ENCODE results near the gene ARHGEF16. TPM values are rescaled to one million over a fixed set of nuclear protein-coding genes. Genes with fewer than 3 reads are reported as not detected.

ARHGEF16 gene
- total RNA-seq: 0.17 and 0.33 TPM in 2 replicates

DNA sequence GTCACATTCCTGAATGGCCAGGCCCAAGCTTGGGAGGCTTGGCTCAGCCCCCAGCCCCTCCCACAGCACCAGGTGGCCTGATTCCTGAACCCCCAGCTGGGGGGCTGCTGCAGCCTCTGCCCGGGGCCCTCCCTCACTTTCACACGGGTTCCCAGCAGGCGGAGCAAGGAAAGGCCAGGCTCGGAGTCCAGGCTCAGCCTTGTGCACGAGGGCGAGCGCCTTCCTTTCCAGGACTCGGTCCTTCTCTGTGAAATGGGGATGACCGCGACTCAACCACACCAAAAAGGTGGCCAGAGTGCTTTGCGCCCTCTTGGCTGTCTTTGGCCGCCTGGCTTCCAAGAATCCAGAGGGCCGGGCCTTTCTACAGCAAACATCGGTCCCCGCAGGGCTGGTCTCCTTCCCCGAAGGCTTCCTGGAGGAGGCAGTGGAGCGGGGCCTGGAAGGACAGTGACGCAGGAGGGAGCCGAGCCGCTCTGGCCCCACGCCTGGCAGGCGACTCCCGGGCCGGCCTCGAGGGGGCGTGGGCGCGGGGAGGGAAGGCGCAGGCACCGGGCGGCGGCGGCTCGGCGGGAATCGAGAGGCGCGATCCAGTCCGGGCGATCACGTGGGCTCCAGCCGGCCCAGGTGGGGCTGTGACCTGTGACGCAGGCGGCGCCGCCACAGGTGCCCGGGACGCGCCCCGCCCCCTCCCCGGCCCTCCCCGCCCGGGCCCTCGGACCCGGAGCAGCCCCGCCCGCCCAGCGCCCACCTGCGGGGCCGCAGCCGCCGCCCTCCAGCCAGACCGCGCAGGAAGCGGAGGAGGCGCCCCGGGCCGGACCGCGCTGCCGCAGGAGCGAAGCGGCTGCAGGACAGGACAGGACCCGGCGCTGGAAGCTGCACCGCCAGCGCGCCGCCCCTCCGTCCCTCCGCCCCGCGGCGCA is at the start of gene ARHGEF16:
ARHGEF16 (plus strand) TSS at position 775 of the 920 bp plus-strand sequence. CDS start 8,420 bp downstream, outside the sequence.

Other genes with a start within 250 kb of the ARHGEF16 start
- gene MEGF6, start 156.8 kb downstream of the ARHGEF16 start, total RNA-seq: 84.1 and 129 TPM in 2 replicates
- gene TPRG1L, start 170.3 kb downstream of the ARHGEF16 start, total RNA-seq: 32.2 and 37.9 TPM in 2 replicates
- gene WRAP73, start 195.4 kb downstream of the ARHGEF16 start, total RNA-seq: 13.1 and 16.3 TPM in 2 replicates
- not detected in 2 replicates for gene TP73, start 197.9 kb downstream of the ARHGEF16 start, total RNA-seq